HEK293 (cell line): ENCODE measurements around the gene TIMM17A.
A peak's percentile ranks its signal among the peaks of the same experiment; 100 is the strongest.

ENCODE experiments used
- FEZF1 ChIP-seq: fragments of 450-650 bp; formaldehyde crosslinking; IDR thresholded peaks from 2 replicates; pipeline ENCODE4 v1.5.1; 2016; ENCODE audit warnings: missing biosample characterization, missing genetic modification characterization
- GLI4 ChIP-seq: fragments of 450-650 bp; formaldehyde crosslinking; IDR thresholded peaks from 2 replicates; pipeline ENCODE4 v1.5.1; 2016; ENCODE audit warnings: missing biosample characterization, missing genetic modification characterization
- OSR2 ChIP-seq: fragments of 450-650 bp; formaldehyde crosslinking; IDR thresholded peaks from 2 replicates; pipeline ENCODE4 v1.5.1; 2016; ENCODE audit warnings: missing biosample characterization, missing genetic modification characterization
- OVOL3 ChIP-seq: fragments of 450-650 bp; formaldehyde crosslinking; IDR thresholded peaks from 2 replicates; pipeline ENCODE4 v1.5.1; 2016; ENCODE audit warnings: missing biosample characterization, missing genetic modification characterization
- SP7 ChIP-seq: fragments of 450-650 bp; formaldehyde crosslinking; IDR thresholded peaks from 2 replicates; pipeline ENCODE4 v1.5.1; 2016; ENCODE audit warnings: missing biosample characterization, missing genetic modification characterization
- YY2 ChIP-seq: fragments of 450-650 bp; formaldehyde crosslinking; IDR thresholded peaks from 2 replicates; pipeline ENCODE4 v1.5.1; 2016; ENCODE audit warnings: missing biosample characterization, missing genetic modification characterization
- ZFP3 ChIP-seq: fragments of 450-650 bp; formaldehyde crosslinking; IDR thresholded peaks from 2 replicates; pipeline ENCODE4 v1.5.1; 2016; ENCODE audit warnings: low read depth, missing biosample characterization, missing genetic modification characterization
- ZNF121 ChIP-seq: fragments of 450-650 bp; formaldehyde crosslinking; IDR thresholded peaks from 2 replicates; pipeline ENCODE4 v1.5.1; 2016; ENCODE audit warnings: missing biosample characterization, missing genetic modification characterization
- ZNF132 ChIP-seq: fragments of 450-650 bp; formaldehyde crosslinking; IDR thresholded peaks from 2 replicates; pipeline ENCODE4 v1.5.1; 2017; ENCODE audit warnings: missing biosample characterization, missing genetic modification characterization, borderline replicate concordance
- ZNF133 ChIP-seq: fragments of 450-650 bp; formaldehyde crosslinking; IDR thresholded peaks from 2 replicates; pipeline ENCODE4 v1.5.1; 2016; ENCODE audit warnings: missing biosample characterization, missing genetic modification characterization
- ZNF140 ChIP-seq: fragments of 450-650 bp; formaldehyde crosslinking; IDR thresholded peaks from 2 replicates; pipeline ENCODE4 v1.5.1; 2016; ENCODE audit warnings: missing biosample characterization, missing genetic modification characterization
- ZNF341 ChIP-seq: fragments of 450-650 bp; formaldehyde crosslinking; IDR thresholded peaks from 2 replicates; pipeline ENCODE4; 2016; ENCODE audit warnings: low read depth, missing biosample characterization, missing genetic modification characterization
- ZNF366 ChIP-seq: fragments of 450-650 bp; formaldehyde crosslinking; conservative IDR thresholded peaks from 2 replicates; pipeline ENCODE4 v1.5.1; 2016; ENCODE audit warnings: missing biosample characterization, missing genetic modification characterization
- ZNF561 ChIP-seq: fragments of 450-650 bp; IDR thresholded peaks from 2 replicates; pipeline ENCODE4 v1.5.1; 2018; ENCODE audit warnings: missing biosample characterization, missing genetic modification characterization, borderline replicate concordance
- ZNF585B ChIP-seq: fragments of 450-650 bp; formaldehyde crosslinking; IDR thresholded peaks from 2 replicates; pipeline ENCODE4 v1.5.1; 2016; ENCODE audit warnings: missing biosample characterization, missing genetic modification characterization
- ZNF596 ChIP-seq: fragments of 450-650 bp; IDR thresholded peaks from 2 replicates; pipeline ENCODE4 v1.5.0; 2018; ENCODE audit warnings: missing biosample characterization, mild to moderate bottlenecking, missing genetic modification characterization, moderate library complexity
- ZNF621 ChIP-seq: fragments of 450-650 bp; formaldehyde crosslinking; IDR thresholded peaks from 2 replicates; pipeline ENCODE4 v1.5.1; 2017; ENCODE audit warnings: missing biosample characterization, missing genetic modification characterization
- ZNF654 ChIP-seq: fragments of 450-650 bp; formaldehyde crosslinking; IDR thresholded peaks from 2 replicates; pipeline ENCODE4 v1.5.1; 2016; ENCODE audit warnings: low read depth, missing biosample characterization, missing genetic modification characterization
- ZNF660 ChIP-seq: fragments of 450-650 bp; IDR thresholded peaks from 2 replicates; pipeline ENCODE4 v1.5.1; 2018; ENCODE audit warnings: missing biosample characterization, mild to moderate bottlenecking, missing genetic modification characterization
- ZNF701 ChIP-seq: fragments of 450-650 bp; formaldehyde crosslinking; IDR thresholded peaks from 2 replicates; pipeline ENCODE4 v1.5.1; 2016; ENCODE audit warnings: missing biosample characterization, missing genetic modification characterization
- ZNF791 ChIP-seq: fragments of 450-650 bp; formaldehyde crosslinking; IDR thresholded peaks from 2 replicates; pipeline ENCODE4 v1.5.1; 2016; ENCODE audit warnings: missing biosample characterization, missing genetic modification characterization
- ZXDB ChIP-seq: fragments of 450-650 bp; formaldehyde crosslinking; IDR thresholded peaks from 2 replicates; pipeline ENCODE4 v1.5.1; 2016; ENCODE audit warnings: missing biosample characterization, missing genetic modification characterization
- TF ChIP-seq, protein P1 (sequence below): fragments of 450-650 bp; formaldehyde crosslinking; IDR thresholded peaks from 2 replicates; pipeline ENCODE4 v1.5.1; 2016; ENCODE audit warnings: missing biosample characterization, missing genetic modification characterization
- TF ChIP-seq, protein P2 (sequence below): sonication (generic); formaldehyde crosslinking; IDR thresholded peaks from 2 replicates; pipeline ENCODE4 v1.8.1; 2022; ENCODE audit warnings: mild to moderate bottlenecking, moderate library complexity, missing genetic modification reagents
- TF ChIP-seq, protein P3 (sequence below): fragments of 450-650 bp; formaldehyde crosslinking; IDR thresholded peaks from 2 replicates; pipeline ENCODE4 v1.5.1; 2016; ENCODE audit warnings: missing biosample characterization, missing genetic modification characterization
- TF ChIP-seq, protein P4 (sequence below): fragments of 450-650 bp; formaldehyde crosslinking; IDR thresholded peaks from 2 replicates; pipeline ENCODE4 v1.5.1; 2016; ENCODE audit warnings: missing biosample characterization, missing genetic modification characterization, low read depth
- TF ChIP-seq, protein P5 (sequence below): fragments of 450-650 bp; formaldehyde crosslinking; IDR thresholded peaks from 2 replicates; pipeline ENCODE4 v1.5.1; 2016; ENCODE audit warnings: missing biosample characterization, missing genetic modification characterization
- TF ChIP-seq, protein P6 (sequence below): fragments of 450-650 bp; formaldehyde crosslinking; IDR thresholded peaks from 2 replicates; pipeline ENCODE4 v1.5.1; 2016; ENCODE audit warnings: missing biosample characterization, missing genetic modification characterization

Gene TIMM17A

DNA sequence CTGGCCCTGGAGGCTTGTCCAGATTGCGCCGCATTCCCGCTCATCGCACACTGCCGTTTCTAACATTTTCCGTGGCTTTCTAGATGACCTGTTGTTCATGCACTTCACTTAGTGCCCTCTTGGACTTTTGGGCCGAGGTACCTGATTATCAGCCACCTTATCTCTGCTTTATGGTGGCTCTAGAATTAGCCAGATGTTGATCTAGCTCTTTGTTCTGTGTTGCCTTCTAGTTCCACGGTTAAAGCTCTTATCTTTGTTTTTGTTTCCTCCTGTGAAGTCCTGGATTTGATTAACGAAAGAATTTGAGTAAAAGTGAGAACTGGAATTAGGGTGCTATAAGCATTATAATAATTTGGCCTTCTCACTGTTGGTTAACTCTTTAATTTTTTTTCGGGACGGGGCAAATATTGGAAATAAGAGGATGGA lies 28.1 kb downstream of the TIMM17A start (continued):
- TF ChIP-seq OSR2 (tag by site-specific recombination) (no peak), ZNF660 (tag by site-specific recombination) (0 out of 2 replicates have a peak, but pooled peaks have one; percentile 5), ZNF561 (tag by site-specific recombination) (no peak), ZNF121 (tag by site-specific recombination) (no peak), FEZF1 (no peak), ZFP3 (tag by site-specific recombination) (no peak), ZNF701 (tag by site-specific recombination) (no peak), OVOL3 (tag by site-specific recombination) (no peak), SP7 (tag by site-specific recombination) (0 out of 2 replicates have a peak, but pooled peaks have one; percentile 5), ZNF133 (tag by site-specific recombination) (no peak), ZNF596 (no peak), ZNF132 (tag by site-specific recombination) (no peak), ZNF366 (tag by site-specific recombination) (0 out of 2 replicates have a peak, but pooled peaks have one; percentile 8), ZNF654 (tag by site-specific recombination) (no peak), ZNF140 (tag by site-specific recombination) (no peak), ZNF791 (tag by site-specific recombination) (no peak), GLI4 (tag by site-specific recombination) (no peak), ZNF621 (no peak), ZXDB (tag by site-specific recombination) (no peak), YY2 (tag by site-specific recombination) (no peak), ZNF585B (tag by site-specific recombination) (no peak), ZNF341 (peak; percentile 33; the same call in 1 of the 2 replicates)
- TF ChIP-seq, protein P1, sequence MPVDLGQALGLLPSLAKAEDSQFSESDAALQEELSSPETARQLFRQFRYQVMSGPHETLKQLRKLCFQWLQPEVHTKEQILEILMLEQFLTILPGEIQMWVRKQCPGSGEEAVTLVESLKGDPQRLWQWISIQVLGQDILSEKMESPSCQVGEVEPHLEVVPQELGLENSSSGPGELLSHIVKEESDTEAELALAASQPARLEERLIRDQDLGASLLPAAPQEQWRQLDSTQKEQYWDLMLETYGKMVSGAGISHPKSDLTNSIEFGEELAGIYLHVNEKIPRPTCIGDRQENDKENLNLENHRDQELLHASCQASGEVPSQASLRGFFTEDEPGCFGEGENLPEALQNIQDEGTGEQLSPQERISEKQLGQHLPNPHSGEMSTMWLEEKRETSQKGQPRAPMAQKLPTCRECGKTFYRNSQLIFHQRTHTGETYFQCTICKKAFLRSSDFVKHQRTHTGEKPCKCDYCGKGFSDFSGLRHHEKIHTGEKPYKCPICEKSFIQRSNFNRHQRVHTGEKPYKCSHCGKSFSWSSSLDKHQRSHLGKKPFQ (tag by site-specific recombination): no peak
- TF ChIP-seq, protein P2, sequence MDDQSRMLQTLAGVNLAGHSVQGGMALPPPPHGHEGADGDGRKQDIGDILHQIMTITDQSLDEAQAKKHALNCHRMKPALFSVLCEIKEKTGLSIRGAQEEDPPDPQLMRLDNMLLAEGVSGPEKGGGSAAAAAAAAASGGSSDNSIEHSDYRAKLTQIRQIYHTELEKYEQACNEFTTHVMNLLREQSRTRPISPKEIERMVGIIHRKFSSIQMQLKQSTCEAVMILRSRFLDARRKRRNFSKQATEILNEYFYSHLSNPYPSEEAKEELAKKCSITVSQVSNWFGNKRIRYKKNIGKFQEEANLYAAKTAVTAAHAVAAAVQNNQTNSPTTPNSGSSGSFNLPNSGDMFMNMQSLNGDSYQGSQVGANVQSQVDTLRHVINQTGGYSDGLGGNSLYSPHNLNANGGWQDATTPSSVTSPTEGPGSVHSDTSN (CRISPR knock-in tag): no peak
- TF ChIP-seq, protein P3, sequence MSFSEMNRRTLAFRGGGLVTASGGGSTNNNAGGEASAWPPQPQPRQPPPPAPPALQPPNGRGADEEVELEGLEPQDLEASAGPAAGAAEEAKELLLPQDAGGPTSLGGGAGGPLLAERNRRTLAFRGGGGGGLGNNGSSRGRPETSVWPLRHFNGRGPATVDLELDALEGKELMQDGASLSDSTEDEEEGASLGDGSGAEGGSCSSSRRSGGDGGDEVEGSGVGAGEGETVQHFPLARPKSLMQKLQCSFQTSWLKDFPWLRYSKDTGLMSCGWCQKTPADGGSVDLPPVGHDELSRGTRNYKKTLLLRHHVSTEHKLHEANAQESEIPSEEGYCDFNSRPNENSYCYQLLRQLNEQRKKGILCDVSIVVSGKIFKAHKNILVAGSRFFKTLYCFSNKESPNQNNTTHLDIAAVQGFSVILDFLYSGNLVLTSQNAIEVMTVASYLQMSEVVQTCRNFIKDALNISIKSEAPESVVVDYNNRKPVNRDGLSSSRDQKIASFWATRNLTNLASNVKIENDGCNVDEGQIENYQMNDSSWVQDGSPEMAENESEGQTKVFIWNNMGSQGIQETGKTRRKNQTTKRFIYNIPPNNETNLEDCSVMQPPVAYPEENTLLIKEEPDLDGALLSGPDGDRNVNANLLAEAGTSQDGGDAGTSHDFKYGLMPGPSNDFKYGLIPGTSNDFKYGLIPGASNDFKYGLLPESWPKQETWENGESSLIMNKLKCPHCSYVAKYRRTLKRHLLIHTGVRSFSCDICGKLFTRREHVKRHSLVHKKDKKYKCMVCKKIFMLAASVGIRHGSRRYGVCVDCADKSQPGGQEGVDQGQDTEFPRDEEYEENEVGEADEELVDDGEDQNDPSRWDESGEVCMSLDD (tag by site-specific recombination): no peak
- TF ChIP-seq, protein P4, sequence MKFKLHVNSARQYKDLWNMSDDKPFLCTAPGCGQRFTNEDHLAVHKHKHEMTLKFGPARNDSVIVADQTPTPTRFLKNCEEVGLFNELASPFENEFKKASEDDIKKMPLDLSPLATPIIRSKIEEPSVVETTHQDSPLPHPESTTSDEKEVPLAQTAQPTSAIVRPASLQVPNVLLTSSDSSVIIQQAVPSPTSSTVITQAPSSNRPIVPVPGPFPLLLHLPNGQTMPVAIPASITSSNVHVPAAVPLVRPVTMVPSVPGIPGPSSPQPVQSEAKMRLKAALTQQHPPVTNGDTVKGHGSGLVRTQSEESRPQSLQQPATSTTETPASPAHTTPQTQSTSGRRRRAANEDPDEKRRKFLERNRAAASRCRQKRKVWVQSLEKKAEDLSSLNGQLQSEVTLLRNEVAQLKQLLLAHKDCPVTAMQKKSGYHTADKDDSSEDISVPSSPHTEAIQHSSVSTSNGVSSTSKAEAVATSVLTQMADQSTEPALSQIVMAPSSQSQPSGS (tag by site-specific recombination): no peak
- TF ChIP-seq, protein P5, sequence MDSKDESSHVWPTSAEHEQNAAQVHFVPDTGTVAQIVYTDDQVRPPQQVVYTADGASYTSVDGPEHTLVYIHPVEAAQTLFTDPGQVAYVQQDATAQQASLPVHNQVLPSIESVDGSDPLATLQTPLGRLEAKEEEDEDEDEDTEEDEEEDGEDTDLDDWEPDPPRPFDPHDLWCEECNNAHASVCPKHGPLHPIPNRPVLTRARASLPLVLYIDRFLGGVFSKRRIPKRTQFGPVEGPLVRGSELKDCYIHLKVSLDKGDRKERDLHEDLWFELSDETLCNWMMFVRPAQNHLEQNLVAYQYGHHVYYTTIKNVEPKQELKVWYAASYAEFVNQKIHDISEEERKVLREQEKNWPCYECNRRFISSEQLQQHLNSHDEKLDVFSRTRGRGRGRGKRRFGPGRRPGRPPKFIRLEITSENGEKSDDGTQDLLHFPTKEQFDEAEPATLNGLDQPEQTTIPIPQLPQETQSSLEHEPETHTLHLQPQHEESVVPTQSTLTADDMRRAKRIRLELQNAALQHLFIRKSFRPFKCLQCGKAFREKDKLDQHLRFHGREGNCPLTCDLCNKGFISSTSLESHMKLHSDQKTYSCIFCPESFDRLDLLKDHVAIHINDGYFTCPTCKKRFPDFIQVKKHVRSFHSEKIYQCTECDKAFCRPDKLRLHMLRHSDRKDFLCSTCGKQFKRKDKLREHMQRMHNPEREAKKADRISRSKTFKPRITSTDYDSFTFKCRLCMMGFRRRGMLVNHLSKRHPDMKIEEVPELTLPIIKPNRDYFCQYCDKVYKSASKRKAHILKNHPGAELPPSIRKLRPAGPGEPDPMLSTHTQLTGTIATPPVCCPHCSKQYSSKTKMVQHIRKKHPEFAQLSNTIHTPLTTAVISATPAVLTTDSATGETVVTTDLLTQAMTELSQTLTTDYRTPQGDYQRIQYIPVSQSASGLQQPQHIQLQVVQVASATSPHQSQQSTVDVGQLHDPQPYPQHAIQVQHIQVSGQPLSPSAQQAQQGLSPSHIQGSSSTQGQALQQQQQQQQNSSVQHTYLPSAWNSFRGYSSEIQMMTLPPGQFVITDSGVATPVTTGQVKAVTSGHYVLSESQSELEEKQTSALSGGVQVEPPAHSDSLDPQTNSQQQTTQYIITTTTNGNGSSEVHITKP (tag by site-specific recombination): no peak
- TF ChIP-seq, protein P6, sequence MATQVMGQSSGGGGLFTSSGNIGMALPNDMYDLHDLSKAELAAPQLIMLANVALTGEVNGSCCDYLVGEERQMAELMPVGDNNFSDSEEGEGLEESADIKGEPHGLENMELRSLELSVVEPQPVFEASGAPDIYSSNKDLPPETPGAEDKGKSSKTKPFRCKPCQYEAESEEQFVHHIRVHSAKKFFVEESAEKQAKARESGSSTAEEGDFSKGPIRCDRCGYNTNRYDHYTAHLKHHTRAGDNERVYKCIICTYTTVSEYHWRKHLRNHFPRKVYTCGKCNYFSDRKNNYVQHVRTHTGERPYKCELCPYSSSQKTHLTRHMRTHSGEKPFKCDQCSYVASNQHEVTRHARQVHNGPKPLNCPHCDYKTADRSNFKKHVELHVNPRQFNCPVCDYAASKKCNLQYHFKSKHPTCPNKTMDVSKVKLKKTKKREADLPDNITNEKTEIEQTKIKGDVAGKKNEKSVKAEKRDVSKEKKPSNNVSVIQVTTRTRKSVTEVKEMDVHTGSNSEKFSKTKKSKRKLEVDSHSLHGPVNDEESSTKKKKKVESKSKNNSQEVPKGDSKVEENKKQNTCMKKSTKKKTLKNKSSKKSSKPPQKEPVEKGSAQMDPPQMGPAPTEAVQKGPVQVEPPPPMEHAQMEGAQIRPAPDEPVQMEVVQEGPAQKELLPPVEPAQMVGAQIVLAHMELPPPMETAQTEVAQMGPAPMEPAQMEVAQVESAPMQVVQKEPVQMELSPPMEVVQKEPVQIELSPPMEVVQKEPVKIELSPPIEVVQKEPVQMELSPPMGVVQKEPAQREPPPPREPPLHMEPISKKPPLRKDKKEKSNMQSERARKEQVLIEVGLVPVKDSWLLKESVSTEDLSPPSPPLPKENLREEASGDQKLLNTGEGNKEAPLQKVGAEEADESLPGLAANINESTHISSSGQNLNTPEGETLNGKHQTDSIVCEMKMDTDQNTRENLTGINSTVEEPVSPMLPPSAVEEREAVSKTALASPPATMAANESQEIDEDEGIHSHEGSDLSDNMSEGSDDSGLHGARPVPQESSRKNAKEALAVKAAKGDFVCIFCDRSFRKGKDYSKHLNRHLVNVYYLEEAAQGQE (tag by site-specific recombination): no peak; the same call in 1 of the 2 replicates
